Left renal cortex interstitium (tissue), 4 donors: ENCODE data around the gene SPINT1. TPM values are rescaled to one million over a fixed set of nuclear protein-coding genes. Genes with fewer than 3 reads are reported as not detected.

ENCODE experiments used
- DNase-seq, 4 donors: peaks; one replicate each; pipeline ENCODE4 v3.0.0-alpha.2; 2013; ENCODE audit warnings: low read depth in 4 of 4, low spot score in 2 of 4, missing footprints in 1 of 4
- polyA plus RNA-seq, 4 donors: library from polyadenylated mRNA; unstranded; fragments of 120-200 nt; gene quantifications; one replicate each; pipeline ENCODE4 v1.2.1, GENCODE V29; 2013; ENCODE audit not compliant: insufficient read length in 4 of 4

Gene SPINT1
- polyA plus RNA-seq, 4 donors: 62.6 to 78.0 (median 69.5) TPM

GRCh38 chr15:40826423-40827075 is 17.3 kb upstream of the SPINT1 start:
- DNase-seq: no peak

- DNase-seq: no peak
Measured at GRCh38 chr15:40828447-40829036, 15.3 kb upstream of the SPINT1 start, which contains the start of gene PPP1R14D. Gene PPP1R14D, minus strand, starts transcription at chr15:40828708. Its CDS starts 67 bp downstream, at chr15:40828641.

GRCh38 chr15:40829115-40829514 is 14.7 kb upstream of the SPINT1 start:
- no peak for DNase-seq

GRCh38 chr15:40830884-40831283 is 13.0 kb upstream of the SPINT1 start:
- DNase-seq: no peak

GRCh38 chr15:40831861-40832260 is 12.0 kb upstream of the SPINT1 start:
- DNase-seq: no peak

GRCh38 chr15:40832903-40833302 is 10.9 kb upstream of the SPINT1 start:
- no peak for DNase-seq

- no peak for DNase-seq
Measured at GRCh38 chr15:40836020-40836419, 7.8 kb upstream of the SPINT1 start.

- DNase-seq: no peak
Measured at GRCh38 chr15:40838756-40839155, 5.1 kb upstream of the SPINT1 start.

- DNase-seq: no peak
Measured at GRCh38 chr15:40841741-40842140, 2.1 kb upstream of the SPINT1 start.

- DNase-seq: no peak
Measured at GRCh38 chr15:40843261-40843884, 475 bp upstream of the SPINT1 start.

- DNase-seq: no peak
Measured at GRCh38 chr15:40844696-40845030, 815 bp downstream of the SPINT1 start.

GRCh38 chr15:40845036-40845435 is 1.2 kb downstream of the SPINT1 start:
- no peak for DNase-seq

GRCh38 chr15:40845511-40846284 is 1.9 kb downstream of the SPINT1 start:
- no peak for DNase-seq

GRCh38 chr15:40846841-40847222 is 3.0 kb downstream of the SPINT1 start:
- no peak for DNase-seq

GRCh38 chr15:40847223-40847961 is 3.5 kb downstream of the SPINT1 start:
- peak in 2 of 4 donors; percentile 64 to 86 for DNase-seq

- no peak for DNase-seq
Measured at GRCh38 chr15:40850576-40851112, 6.8 kb downstream of the SPINT1 start.

- DNase-seq: no peak
Measured at GRCh38 chr15:40852529-40852928, 8.7 kb downstream of the SPINT1 start.

GRCh38 chr15:40853241-40853890 is 9.5 kb downstream of the SPINT1 start:
- DNase-seq: no peak

GRCh38 chr15:40854161-40854560 is 10.3 kb downstream of the SPINT1 start:
- DNase-seq: no peak

GRCh38 chr15:40855706-40856234 is 11.9 kb downstream of the SPINT1 start:
- no peak for DNase-seq
